Measurements from ENCODE around the gene SH2D3A. TPM values are rescaled to one million over a fixed set of nuclear protein-coding genes. Genes with fewer than 3 reads are reported as not detected.

SH2D3A gene
- total and polyA plus RNA-seq, 2 donors (not counting 1 experiment from before 2014, with no cell fraction given), result 36.1 to 54.1 TPM

DNA sequence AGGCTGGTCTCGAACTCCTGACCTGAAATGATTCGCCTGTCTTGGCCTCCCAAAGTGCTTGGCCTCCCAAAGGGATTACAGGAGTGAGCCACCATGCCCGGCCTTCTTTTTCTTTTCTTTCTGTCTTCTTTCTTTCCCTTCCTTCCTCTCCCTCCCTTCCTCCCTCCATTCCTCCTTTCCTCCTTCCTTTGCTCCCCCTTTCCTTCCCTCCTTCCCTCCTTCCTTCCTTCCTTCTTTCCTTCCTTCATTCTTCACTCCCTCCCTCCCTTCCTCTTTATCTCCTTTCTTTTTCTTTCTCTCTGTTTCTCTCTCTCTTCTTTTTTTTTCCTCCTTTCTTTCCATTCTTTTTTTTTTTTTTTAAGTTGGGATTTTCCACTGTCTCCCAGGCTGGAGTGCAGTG is 58.9 kb downstream of the SH2D3A start:
- no peaks in the 10 kb centered on the region for H4K20me1 ChIP-seq (ENCODE audit: control insufficient read depth, insufficient read depth, low read length, poor library complexity, severe bottlenecking)
- no peak for TF ChIP-seq EZH2 (IDR thresholded peaks at IDR 0.05; ENCODE audit: borderline replicate concordance, insufficient read depth, low read depth, low read length, poor library complexity, severe bottlenecking)
- TF ChIP-seq, protein P1, sequence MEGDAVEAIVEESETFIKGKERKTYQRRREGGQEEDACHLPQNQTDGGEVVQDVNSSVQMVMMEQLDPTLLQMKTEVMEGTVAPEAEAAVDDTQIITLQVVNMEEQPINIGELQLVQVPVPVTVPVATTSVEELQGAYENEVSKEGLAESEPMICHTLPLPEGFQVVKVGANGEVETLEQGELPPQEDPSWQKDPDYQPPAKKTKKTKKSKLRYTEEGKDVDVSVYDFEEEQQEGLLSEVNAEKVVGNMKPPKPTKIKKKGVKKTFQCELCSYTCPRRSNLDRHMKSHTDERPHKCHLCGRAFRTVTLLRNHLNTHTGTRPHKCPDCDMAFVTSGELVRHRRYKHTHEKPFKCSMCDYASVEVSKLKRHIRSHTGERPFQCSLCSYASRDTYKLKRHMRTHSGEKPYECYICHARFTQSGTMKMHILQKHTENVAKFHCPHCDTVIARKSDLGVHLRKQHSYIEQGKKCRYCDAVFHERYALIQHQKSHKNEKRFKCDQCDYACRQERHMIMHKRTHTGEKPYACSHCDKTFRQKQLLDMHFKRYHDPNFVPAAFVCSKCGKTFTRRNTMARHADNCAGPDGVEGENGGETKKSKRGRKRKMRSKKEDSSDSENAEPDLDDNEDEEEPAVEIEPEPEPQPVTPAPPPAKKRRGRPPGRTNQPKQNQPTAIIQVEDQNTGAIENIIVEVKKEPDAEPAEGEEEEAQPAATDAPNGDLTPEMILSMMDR (IDR thresholded peaks at IDR 0.05), result no peak
- H3K4me3 ChIP-seq (ENCODE audit: control extremely low read depth in 1 of 5, extremely low read depth in 1 of 5, insufficient read depth in 1 of 5, low read depth in 2 of 5, low read length in 4 of 5), result no peak overlapping the region
- no peak overlapping the region for H3K9ac ChIP-seq (ENCODE audit: low read length)
- H3K27me3 ChIP-seq (replicated peaks in 1 of 4; ENCODE audit: control extremely low read depth in 1 of 4, control insufficient read depth in 3 of 4, insufficient read depth in 4 of 4, low read length in 3 of 4), result peaks cover 0 to 28% (median 5%) of the 10 kb centered on the region in 4 experiments
- Mint-ChIP-seq H3K4me1 (peaks cover 12% of the 10 kb centered on the region), H3K4me3 (no peak overlapping the region), H3K27me3 (peaks cover 32% of the 10 kb centered on the region), H3K9me3 (ENCODE audit: insufficient read depth) (no peaks in the 10 kb centered on the region), H3K27ac (no peak overlapping the region)
- ChIA-PET CTCF (no interaction called here), POLR2A (no interaction called here)
- WGBS (ENCODE audit: insufficient coverage), result 87% methylated on average over 3 of the region's 3 CpGs
- no peak overlapping the region for H3K27ac ChIP-seq (ENCODE audit: low read length in 2 of 2)
- no peaks in the 10 kb centered on the region for H3K36me3 ChIP-seq (replicated peaks in 1 of 2; ENCODE audit: control extremely low read depth in 1 of 2, control insufficient read depth in 1 of 2, extremely low read depth in 1 of 2, insufficient read depth in 2 of 2, low read length in 1 of 2)
- peaks cover 3 to 11% of the 10 kb centered on the region in 2 donors for H3K4me1 ChIP-seq (ENCODE audit: control insufficient read depth in 2 of 2, insufficient read depth in 2 of 2, low read length in 2 of 2)
- no peak overlapping the region for H3K4me2 ChIP-seq (replicated peaks; ENCODE audit: low read depth, low read length, poor library complexity, severe bottlenecking)
- no peak for ATAC-seq (ENCODE audit: low read depth)
- H2AFZ ChIP-seq (ENCODE audit: insufficient read depth, low read depth, low read length, poor library complexity, severe bottlenecking), result no peak overlapping the region
- DNase-seq, result no peak
- no peaks in the 10 kb centered on the region for H3K9me3 ChIP-seq (ENCODE audit: control extremely low read depth in 1 of 3, control insufficient read depth in 2 of 3, insufficient read depth in 1 of 3, low read length in 2 of 3)
- no peaks in the 10 kb centered on the region for H3K79me2 ChIP-seq (ENCODE audit: control insufficient read depth, insufficient read depth, low read length)
- intact Hi-C loops (cut with micrococcal nuclease), result no loop called here

DNA sequence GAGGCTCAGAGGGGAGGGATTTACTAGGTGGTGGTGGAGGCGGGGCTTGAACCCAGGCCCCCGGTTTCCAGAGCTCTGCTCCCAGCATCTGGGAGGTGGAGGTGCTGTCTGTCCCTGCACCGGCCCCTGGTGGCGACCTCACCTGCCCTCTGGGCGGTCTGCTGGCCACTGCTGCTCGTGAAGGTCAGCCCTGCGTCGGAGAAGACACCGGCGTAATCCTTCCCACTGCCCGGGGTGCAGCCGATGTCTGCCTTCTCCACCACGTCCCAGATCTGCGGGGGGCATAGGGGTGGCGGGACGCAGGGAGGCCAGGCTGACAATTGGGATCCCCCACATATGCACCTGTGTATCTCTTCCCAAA is 59.6 kb downstream of the SH2D3A start:
- no peaks in the 10 kb centered on the region for H3K79me2 ChIP-seq (ENCODE audit: control insufficient read depth, insufficient read depth, low read length)
- H3K27ac Mint-ChIP-seq, result no peak overlapping the region
- H3K27ac ChIP-seq (ENCODE audit: low read length in 2 of 2), result no peak overlapping the region
- CTCF ChIA-PET, result no interaction called here
- intact Hi-C loops (cut with micrococcal nuclease), result no loop called here
- 84% methylated on average over 16 of the region's 16 CpGs for WGBS (ENCODE audit: insufficient coverage)
- no peak overlapping the region for H3K9ac ChIP-seq (ENCODE audit: low read length)
- no peak overlapping the region for H3K4me3 Mint-ChIP-seq
- ATAC-seq (ENCODE audit: low read depth) (no peak), DNase-seq (no peak)
- H3K36me3 ChIP-seq (replicated peaks in 1 of 2; ENCODE audit: control extremely low read depth in 1 of 2, control insufficient read depth in 1 of 2, extremely low read depth in 1 of 2, insufficient read depth in 2 of 2, low read length in 1 of 2), result no peaks in the 10 kb centered on the region
- peaks cover 3 to 11% of the 10 kb centered on the region in 2 donors for H3K4me1 ChIP-seq (ENCODE audit: control insufficient read depth in 2 of 2, insufficient read depth in 2 of 2, low read length in 2 of 2)
- POLR2A ChIA-PET, result no interaction called here
- peaks cover 12% of the 10 kb centered on the region for H3K4me1 Mint-ChIP-seq
- no peak overlapping the region for H3K4me3 ChIP-seq (ENCODE audit: control extremely low read depth in 1 of 5, extremely low read depth in 1 of 5, insufficient read depth in 1 of 5, low read depth in 2 of 5, low read length in 4 of 5)
- H3K4me2 ChIP-seq (replicated peaks; ENCODE audit: low read depth, low read length, poor library complexity, severe bottlenecking), result no peak overlapping the region
- peaks cover 31% of the 10 kb centered on the region for H3K27me3 Mint-ChIP-seq
- peaks cover 0 to 28% (median 5%) of the 10 kb centered on the region in 4 experiments for H3K27me3 ChIP-seq (replicated peaks in 1 of 4; ENCODE audit: control extremely low read depth in 1 of 4, control insufficient read depth in 3 of 4, insufficient read depth in 4 of 4, low read length in 3 of 4)
- no peaks in the 10 kb centered on the region for H3K9me3 ChIP-seq (ENCODE audit: control extremely low read depth in 1 of 3, control insufficient read depth in 2 of 3, insufficient read depth in 1 of 3, low read length in 2 of 3)
- no peaks in the 10 kb centered on the region for H3K9me3 Mint-ChIP-seq (ENCODE audit: insufficient read depth)
- no peaks in the 10 kb centered on the region for H4K20me1 ChIP-seq (ENCODE audit: control insufficient read depth, insufficient read depth, low read length, poor library complexity, severe bottlenecking)
- TF ChIP-seq, protein P1 (IDR thresholded peaks at IDR 0.05), result no peak
- no peak for TF ChIP-seq EZH2 (IDR thresholded peaks at IDR 0.05; ENCODE audit: borderline replicate concordance, insufficient read depth, low read depth, low read length, poor library complexity, severe bottlenecking)
- no peak overlapping the region for H2AFZ ChIP-seq (ENCODE audit: insufficient read depth, low read depth, low read length, poor library complexity, severe bottlenecking)

Data from B cell (primary cell).